AG09319 (cell line): ENCODE results near the gene COX7A2.
A peak's percentile ranks its signal among the peaks of the same experiment; 100 is the strongest.

Experiments used
- DNase-seq: peaks from one replicate; pipeline ENCODE4 v3.0.0-alpha.2; 2010; ENCODE audit warnings: low read depth; ENCODE audit errors: extremely low read depth
- CTCF ChIP-seq: IDR thresholded peaks from 2 replicates; pipeline ENCODE4 v1.5.1; 2011; ENCODE audit warnings: low read depth, mild to moderate bottlenecking, inconsistent platforms, low read length, moderate library complexity

Gene COX7A2

GRCh38 chr6:75217193-75217592, 26.4 kb downstream of the COX7A2 start:
- no peak for DNase-seq

GRCh38 chr6:75215291-75215690, 28.3 kb downstream of the COX7A2 start:
- no peak for DNase-seq

More at GRCh38 chr6:75217193-75217592, 26.4 kb downstream of the COX7A2 start:
- no peak for TF ChIP-seq CTCF

GRCh38 chr6:75213732-75214131, 29.9 kb downstream of the COX7A2 start:
- DNase-seq = no peak
- no peak for TF ChIP-seq CTCF

More at GRCh38 chr6:75215291-75215690, 28.3 kb downstream of the COX7A2 start:
- TF ChIP-seq CTCF = no peak

GRCh38 chr6:75213112-75213511, 30.5 kb downstream of the COX7A2 start:
- TF ChIP-seq CTCF = no peak
- DNase-seq = no peak

- no peak for TF ChIP-seq CTCF
- DNase-seq = no peak
Measured at GRCh38 chr6:75211920-75212590, 31.5 kb downstream of the COX7A2 start.

- peak; percentile 71 for TF ChIP-seq CTCF
- DNase-seq = no peak
Measured at GRCh38 chr6:75210885-75211739, 32.5 kb downstream of the COX7A2 start.

GRCh38 chr6:75209184-75209723, 34.3 kb downstream of the COX7A2 start:
- no peak for TF ChIP-seq CTCF
- no peak for DNase-seq
